Measurements from ENCODE around the gene ACSBG1.

DNA sequence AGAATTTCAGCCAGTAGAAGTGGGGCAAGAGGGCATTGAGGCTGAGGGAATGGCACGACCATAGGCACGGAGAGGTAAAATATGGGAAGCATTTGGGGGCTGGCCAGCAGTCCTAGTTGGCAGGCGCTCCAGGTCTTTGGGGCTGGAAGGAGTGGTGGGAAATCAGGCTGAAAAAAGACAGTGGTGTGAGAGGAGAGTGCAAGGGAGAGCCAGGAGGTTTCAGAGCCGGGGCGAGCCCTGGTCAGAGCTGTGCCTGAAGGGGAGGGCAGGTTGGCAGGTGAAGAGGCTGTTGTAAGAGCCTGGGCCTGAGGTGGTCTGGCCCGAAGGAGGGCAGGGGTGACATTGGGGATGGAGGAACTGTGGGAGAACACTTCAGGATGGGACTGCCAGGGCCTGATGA is 86.8 kb downstream of the ACSBG1 start:
- TF ChIP-seq CTCF (conservative IDR thresholded peaks at IDR 0.05; ENCODE audit: low read length) (no peak), EZH2phosphoT487 (IDR thresholded peaks at IDR 0.05; ENCODE audit: borderline replicate concordance, low read depth, low read length) (no peak)

All from OCI-LY7 (cell line).